ENCODE measurements around the gene ARHGAP30. TPM values are rescaled to one million over a fixed set of nuclear protein-coding genes. Genes with fewer than 3 reads are reported as not detected.
"Not testable (repeated sequence)": the region's sequence is repeated elsewhere in the genome, so short reads cannot be mapped to it uniquely, and the experiment has no call there.

ARHGAP30 gene
- total RNA-seq, 2 experiments from 2014 or later: 149 TPM

DNA sequence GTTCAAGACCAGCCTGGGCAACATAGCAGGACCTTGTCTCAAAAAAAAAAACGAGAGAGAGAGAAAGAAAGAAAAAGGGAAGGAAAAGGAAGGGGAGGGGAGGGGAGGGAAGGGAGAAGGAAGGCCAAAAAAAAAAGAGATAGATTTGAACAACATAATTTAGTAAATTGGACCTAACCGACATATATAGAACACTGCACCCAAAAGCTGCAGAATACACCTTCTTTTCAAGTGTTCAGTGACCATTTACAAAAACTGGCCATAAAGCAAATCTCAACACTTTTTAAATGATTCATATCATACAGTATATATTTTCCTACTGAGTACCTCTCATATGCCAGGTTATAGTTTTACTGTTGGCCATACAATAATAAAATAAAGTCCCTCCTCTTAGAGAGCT lies 37.8 kb downstream of the ARHGAP30 start:
- ChIA-PET POLR2A (no interaction called here), CTCF (interaction anchor here (1.1 kb wide), 1 partner anchor 10 kb away, joined by 3 read pairs; no protein-coding TSS in a partner anchor)

DNA sequence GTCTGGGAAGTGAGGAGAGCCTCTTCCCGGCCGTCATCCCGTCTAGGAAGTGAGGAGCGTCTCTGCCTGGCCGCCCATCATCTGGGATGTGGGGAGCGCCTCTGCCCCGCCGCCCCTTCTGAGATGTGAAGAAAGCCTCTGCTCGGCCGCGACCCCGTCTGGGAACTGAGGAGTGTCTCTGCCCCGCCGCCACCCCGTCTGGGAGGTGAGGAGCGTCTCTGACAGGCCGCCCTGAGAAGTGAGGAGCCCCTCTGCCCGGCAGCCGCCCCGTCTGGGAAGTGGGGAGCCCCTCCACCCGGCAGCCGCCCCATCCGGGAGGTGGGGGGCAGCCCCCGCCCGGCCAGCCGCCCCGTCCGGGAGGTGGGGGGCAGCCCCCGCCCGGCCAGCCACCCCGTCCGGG lies 40.2 kb downstream of the ARHGAP30 start:
- POLR2A ChIA-PET, CTCF ChIA-PET: not testable (repeated sequence)

- ChIA-PET POLR2A (interaction anchor here (0.7 kb wide), 2 partner anchors 30 to 1949 kb away, joined by 5 to 10 read pairs; no protein-coding TSS in a partner anchor), CTCF (interaction anchor here (0.8 to 1.7 kb wide), 3 partner anchors 12 to 71 kb away, joined by 3 to 4 read pairs (median 3); partner anchors contain the start of genes KLHDC9 and TSTD1)
Observed at GRCh38 chr1:161026954-161027353, 42.7 kb downstream of the ARHGAP30 start.

DNA sequence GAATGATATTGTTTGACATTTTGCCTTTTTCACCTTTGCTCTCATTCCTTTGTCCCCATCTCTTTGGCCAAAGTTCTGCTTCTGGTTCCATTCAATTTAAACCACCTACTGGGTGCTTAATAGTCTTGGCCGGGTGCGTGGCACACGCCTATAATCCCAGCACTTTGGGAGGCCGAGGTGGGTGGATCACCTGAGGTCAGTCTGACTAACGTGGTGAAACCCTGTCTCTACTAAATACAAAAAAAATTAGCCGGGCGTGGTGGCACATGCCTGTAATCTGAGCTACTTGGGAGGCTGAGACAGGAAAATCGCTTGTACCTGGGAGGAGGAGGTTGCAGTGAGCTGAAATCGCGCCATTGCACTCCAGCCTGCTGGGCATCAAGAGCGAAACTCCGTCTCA lies 47.3 kb downstream of the ARHGAP30 start:
- CTCF ChIA-PET: interaction anchor here (0.9 to 1.5 kb wide), 3 partner anchors 10 to 46 kb away, joined by 3 to 7 read pairs (median 3); no protein-coding TSS in a partner anchor
- POLR2A ChIA-PET: not testable (repeated sequence)

GRCh38 chr1:161021970-161022353 lies 47.7 kb downstream of the ARHGAP30 start:
- ChIA-PET POLR2A (interaction anchor here (1.5 kb wide), 1 partner anchor 48 kb away, joined by 6 read pairs; the partner anchor contains the start of gene ARHGAP30), CTCF (interaction anchor here (0.5 to 2.1 kb wide), 6 partner anchors 10 to 75 kb away, joined by 3 to 8 read pairs (median 6); no protein-coding TSS in a partner anchor)

GRCh38 chr1:161021165-161021969 lies 48.3 kb downstream of the ARHGAP30 start:
- CTCF ChIA-PET: interaction anchor here (0.5 to 2.1 kb wide), 9 partner anchors 11 to 76 kb away, joined by 3 to 8 read pairs (median 3); no protein-coding TSS in a partner anchor

GRCh38 chr1:161020509-161021164 lies 49.1 kb downstream of the ARHGAP30 start, which contains the start of gene F11R:
F11R (minus strand) TSS chr1:161021152; CDS start chr1:161021073, 79 bp downstream.
- CTCF ChIA-PET: interaction anchor here (1.1 to 2.1 kb wide), 3 partner anchors 17 to 77 kb away, joined by 3 to 8 read pairs (median 3); no protein-coding TSS in a partner anchor
- POLR2A ChIA-PET: interaction anchor here (0.6 to 1.6 kb wide), 7 partner anchors 17 to 494 kb away, joined by 3 to 6 read pairs (median 4); partner anchors contain the start of genes ARHGAP30, TSTD1 and USF1

More at GRCh38 chr1:161021165-161021969, 48.3 kb downstream of the ARHGAP30 start:
- POLR2A ChIA-PET: interaction anchor here (0.7 to 1.6 kb wide), 6 partner anchors 16 to 48 kb away, joined by 3 to 6 read pairs (median 4); partner anchors contain the start of genes ARHGAP30, TSTD1 and USF1

DNA sequence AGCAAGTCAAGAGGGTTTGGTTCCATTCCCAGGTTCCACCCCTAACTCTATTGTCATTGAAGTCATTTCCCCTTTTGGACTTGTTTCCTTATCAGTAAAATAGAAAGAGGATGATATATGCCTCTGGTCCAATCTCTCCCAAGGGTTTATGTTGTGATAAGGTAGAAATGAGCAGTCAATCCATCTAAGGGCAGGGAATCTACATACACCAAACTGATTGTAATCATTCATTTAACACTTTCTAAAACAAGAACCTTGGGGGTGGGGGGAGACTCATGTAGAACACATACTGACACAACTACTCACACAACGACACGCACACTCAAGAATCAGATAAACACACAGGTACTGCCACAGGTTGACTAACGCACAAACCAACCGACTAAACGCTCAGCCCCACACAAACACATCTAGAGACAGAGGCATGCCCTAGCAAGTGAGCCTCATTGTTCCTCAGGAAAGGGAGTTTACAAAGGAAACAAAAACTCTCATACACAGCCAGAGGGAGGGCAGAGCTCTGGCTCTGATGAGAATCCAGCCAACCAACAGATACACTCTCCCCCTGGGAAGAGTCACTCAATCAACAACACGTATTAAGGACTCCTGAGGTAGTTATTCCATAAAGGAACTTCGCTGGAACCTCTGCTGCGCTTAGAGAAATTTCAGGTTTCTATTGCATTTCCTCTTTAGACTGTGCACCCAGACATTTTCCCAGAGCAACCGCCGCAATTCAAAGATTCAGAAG lies 49.8 kb downstream of the ARHGAP30 start:
- ChIA-PET POLR2A (interaction anchor here (0.6 to 1.6 kb wide), 5 partner anchors 10 to 493 kb away, joined by 3 to 4 read pairs (median 3); partner anchors contain the start of genes TSTD1 and USF1), CTCF (interaction anchor here (0.6 to 2.5 kb wide), 4 partner anchors 18 to 77 kb away, joined by 3 to 8 read pairs (median 4); no protein-coding TSS in a partner anchor)

- CTCF ChIA-PET: interaction anchor here (0.6 to 2.5 kb wide), 4 partner anchors 14 to 53 kb away, joined by 3 to 7 read pairs (median 4); no protein-coding TSS in a partner anchor
- POLR2A ChIA-PET: interaction anchor here (0.5 to 0.7 kb wide), 3 partner anchors 9 to 332 kb away, joined by 4 to 7 read pairs (median 6); no protein-coding TSS in a partner anchor
Observed at GRCh38 chr1:161019111-161019660, 50.5 kb downstream of the ARHGAP30 start.

- ChIA-PET POLR2A (interaction anchor here (0.5 kb wide), 1 partner anchor 133 kb away, joined by 7 read pairs; no protein-coding TSS in a partner anchor), CTCF (interaction anchor here (1.2 to 2.5 kb wide), 3 partner anchors 15 to 53 kb away, joined by 3 to 7 read pairs (median 5); no protein-coding TSS in a partner anchor)
Observed at GRCh38 chr1:161018631-161018930, 51.1 kb downstream of the ARHGAP30 start.

GRCh38 chr1:161017756-161018630 lies 51.7 kb downstream of the ARHGAP30 start:
- POLR2A ChIA-PET: interaction anchor here (0.5 to 0.7 kb wide), 2 partner anchors 133 to 181 kb away, joined by 3 to 7 read pairs; no protein-coding TSS in a partner anchor

GRCh38 chr1:161017181-161017580 lies 52.5 kb downstream of the ARHGAP30 start:
- POLR2A ChIA-PET: not testable (repeated sequence)
- CTCF ChIA-PET: interaction anchor here (0.6 to 2.5 kb wide), 3 partner anchors 16 to 81 kb away, joined by 3 to 7 read pairs (median 5); no protein-coding TSS in a partner anchor

More at GRCh38 chr1:161017756-161018630, 51.7 kb downstream of the ARHGAP30 start:
- CTCF ChIA-PET: interaction anchor here (0.6 to 2.5 kb wide), 4 partner anchors 15 to 80 kb away, joined by 3 to 7 read pairs (median 4); no protein-coding TSS in a partner anchor

GRCh38 chr1:161016683-161017082 lies 53.0 kb downstream of the ARHGAP30 start:
- CTCF ChIA-PET, POLR2A ChIA-PET: not testable (repeated sequence)

DNA sequence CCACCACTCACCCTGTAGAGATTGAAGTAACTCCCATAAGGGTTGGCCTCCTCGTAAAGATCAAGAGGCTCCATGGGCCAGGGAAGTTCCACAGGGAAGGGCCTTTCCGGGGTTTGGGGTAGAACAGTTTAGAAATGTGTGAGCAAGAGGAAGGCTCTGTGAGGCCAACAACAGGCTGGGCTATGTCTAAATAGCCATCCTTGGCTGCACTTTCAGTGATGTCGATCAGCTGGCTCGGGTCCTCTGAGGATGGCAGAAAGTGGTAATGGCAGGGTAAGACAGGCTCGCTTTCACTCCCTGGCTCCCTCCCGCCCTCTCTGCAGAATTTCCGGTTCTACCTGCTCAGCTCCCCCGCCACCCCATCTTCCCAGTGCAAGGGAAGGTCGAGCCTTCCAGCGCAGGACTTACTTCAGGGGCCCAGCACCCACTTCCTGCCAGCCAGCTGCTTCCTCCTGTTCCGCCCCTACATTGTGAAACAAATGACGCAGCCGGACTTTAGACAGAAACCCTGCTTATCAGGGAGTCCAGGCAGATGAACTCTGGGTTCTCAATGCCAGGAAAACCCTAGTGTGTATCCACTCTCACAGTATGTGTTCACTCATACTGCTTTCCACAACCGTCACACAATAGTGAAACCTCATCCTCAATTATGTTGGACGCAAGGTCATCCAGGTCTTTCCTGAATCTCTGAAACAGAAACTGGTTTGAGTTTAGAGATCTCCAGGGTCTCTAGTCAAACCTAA lies 56.0 kb downstream of the ARHGAP30 start:
- CTCF ChIA-PET: interaction anchor here (0.6 to 1.4 kb wide), 5 partner anchors 14 to 150 kb away, joined by 3 to 4 read pairs (median 3); partner anchors contain the start of gene USF1
- POLR2A ChIA-PET: interaction anchor here (0.9 to 1.3 kb wide), 2 partner anchors 25 to 560 kb away, joined by 3 read pairs; partner anchors contain the start of gene TSTD1

DNA sequence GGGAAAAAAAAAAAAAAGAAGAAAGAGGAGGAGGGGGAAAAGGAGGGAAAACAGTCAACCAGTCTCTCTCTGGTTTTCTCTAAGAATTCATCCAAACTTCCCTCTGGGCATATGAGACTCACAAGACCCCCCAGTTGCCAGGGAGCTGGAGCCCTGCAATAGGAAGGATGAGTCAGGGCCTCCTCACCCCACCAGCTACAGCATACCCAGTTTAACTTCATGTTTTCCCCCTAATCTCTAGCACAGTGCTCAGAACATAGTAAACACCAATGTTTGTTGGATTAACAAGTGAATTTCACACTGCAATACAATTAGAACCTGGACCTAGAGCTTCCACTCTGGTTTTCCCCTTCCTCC lies 56.6 kb downstream of the ARHGAP30 start:
- POLR2A ChIA-PET: interaction anchor here (0.9 to 1.3 kb wide), 2 partner anchors 26 to 560 kb away, joined by 3 read pairs; partner anchors contain the start of gene TSTD1
- CTCF ChIA-PET: interaction anchor here (0.6 to 1.4 kb wide), 5 partner anchors 14 to 150 kb away, joined by 3 to 4 read pairs (median 3); partner anchors contain the start of gene USF1

DNA sequence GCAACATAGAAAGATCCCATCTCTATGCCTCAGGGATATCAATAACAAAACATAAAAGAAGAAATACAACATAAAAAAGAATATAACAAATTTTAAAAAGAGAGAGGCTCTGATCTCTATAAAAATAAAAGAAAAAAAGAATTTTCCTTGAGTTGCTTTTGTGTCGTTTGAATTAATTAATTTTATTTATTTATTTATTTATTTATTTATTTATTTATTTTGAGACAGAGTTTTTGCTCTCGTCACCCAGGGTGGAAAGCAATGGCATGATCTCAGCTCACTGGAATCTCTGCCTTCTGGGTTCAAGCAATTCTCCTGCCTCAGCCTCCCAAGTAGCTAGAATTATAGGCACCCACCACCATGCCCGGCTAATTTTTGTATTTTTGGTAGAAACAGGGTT lies 57.3 kb downstream of the ARHGAP30 start:
- CTCF ChIA-PET: no interaction called here

More for the DNA sequence above, 57.3 kb downstream of the ARHGAP30 start:
- POLR2A ChIA-PET: interaction anchor here (1.3 kb wide), 1 partner anchor 27 kb away, joined by 3 read pairs; the partner anchor contains the start of gene TSTD1
